LoVo (cell line): ENCODE results near the gene CD1D.
"Not testable (repeated sequence)": the region's sequence is repeated elsewhere in the genome, so short reads cannot be mapped to it uniquely, and the experiment has no call there.

Source experiments
- DNase-seq: peaks from one replicate; pipeline ENCODE4 v3.0.0-alpha.2; 2016; ENCODE audit warnings: low spot score

CD1D gene

GRCh38 chr1:158176849-158177699 is 3.6 kb upstream of the CD1D start:
- not testable (repeated sequence) for DNase-seq

GRCh38 chr1:158177700-158178450 is 2.8 kb upstream of the CD1D start:
- DNase-seq: peak; percentile 78

- no peak for DNase-seq
These were observed 1.2 kb upstream of the CD1D start for GRCh38 chr1:158179301-158180041.

GRCh38 chr1:158181577-158181922 is 855 bp downstream of the CD1D start:
- no peak for DNase-seq

GRCh38 chr1:158185770-158186169 is 5.1 kb downstream of the CD1D start:
- no peak for DNase-seq

GRCh38 chr1:158186180-158186579 is 5.5 kb downstream of the CD1D start:
- DNase-seq: no peak

- no peak for DNase-seq
These were observed 7.9 kb downstream of the CD1D start for GRCh38 chr1:158188611-158189010.

- DNase-seq: no peak
These were observed 8.9 kb downstream of the CD1D start for GRCh38 chr1:158189624-158190023.

GRCh38 chr1:158191299-158191698 is 10.6 kb downstream of the CD1D start:
- DNase-seq: no peak

- DNase-seq: no peak
These were observed 15.8 kb downstream of the CD1D start for GRCh38 chr1:158196461-158196860.

GRCh38 chr1:158199849-158200248 is 19.2 kb downstream of the CD1D start:
- no peak for DNase-seq

GRCh38 chr1:158200527-158200926 is 19.8 kb downstream of the CD1D start:
- no peak for DNase-seq

GRCh38 chr1:158203693-158204457 is 23.2 kb downstream of the CD1D start:
- DNase-seq: peak; percentile 62

GRCh38 chr1:158204458-158204827 is 23.7 kb downstream of the CD1D start:
- no peak for DNase-seq

- DNase-seq: no peak
These were observed 28.0 kb downstream of the CD1D start for GRCh38 chr1:158208586-158209116.

GRCh38 chr1:158212320-158212719 is 31.6 kb downstream of the CD1D start:
- DNase-seq: no peak

GRCh38 chr1:158223445-158223844 is 42.8 kb downstream of the CD1D start:
- not testable (repeated sequence) for DNase-seq

- DNase-seq: no peak
These were observed 47.4 kb downstream of the CD1D start for GRCh38 chr1:158227904-158228623.
